Measurements from ENCODE around the gene RYR2. TPM values are rescaled to one million over a fixed set of nuclear protein-coding genes. Genes with fewer than 3 reads are reported as not detected.
A peak's percentile ranks its signal among the peaks of the same experiment; 100 is the strongest.

RYR2 gene
- total and polyA plus RNA-seq, 9 of the 15 experiments (the other 6 are each of a cell fraction or from before 2014, with no cell fraction given) = 0.03 to 0.42 (median 0.14) TPM

DNA sequence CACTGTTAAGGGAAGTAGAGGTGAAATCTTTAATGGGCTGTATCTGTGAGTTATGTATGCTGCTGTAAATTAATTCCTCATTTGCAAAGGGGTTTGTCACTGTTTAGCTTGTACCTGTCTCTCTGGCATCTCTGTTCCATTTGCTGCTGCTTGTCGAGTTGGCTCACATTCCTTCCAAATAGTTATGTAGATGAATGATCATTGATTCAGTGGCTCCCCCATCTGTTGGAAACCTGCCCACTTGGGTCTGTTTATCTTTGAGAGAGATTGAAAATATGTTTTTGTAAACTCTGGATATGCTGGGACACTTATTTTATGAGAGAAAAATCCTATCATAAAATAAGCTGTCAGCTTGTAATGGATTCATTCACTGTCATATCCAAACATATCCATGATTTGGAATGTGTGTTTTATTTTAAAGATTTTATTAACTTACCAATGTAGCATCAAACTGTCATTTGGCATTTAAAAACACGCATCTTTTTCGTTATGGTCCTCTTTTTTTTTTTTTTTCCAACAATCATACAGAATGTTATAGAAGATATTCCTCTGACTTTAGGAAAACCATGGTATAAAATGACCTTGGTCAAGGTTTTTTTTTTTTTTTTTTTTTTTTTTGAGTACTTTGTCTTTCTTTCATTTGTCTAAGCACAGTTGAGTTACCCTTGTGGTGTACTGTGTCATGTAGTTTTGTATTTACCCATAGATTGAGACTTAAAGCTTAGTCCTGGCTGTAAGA is 3.5 kb downstream of the RYR2 start:
- DNase-seq (ENCODE audit: extremely low read depth in 1 of 4, low spot score in 3 of 4) (peak in 1 of 4 experiments; percentile 27), FAIRE-seq (no peak), ATAC-seq (no peak)
- no peaks in the 10 kb centered on the region for H4K20me1 ChIP-seq (replicated peaks; ENCODE audit: control insufficient read depth, insufficient read depth, low read length)
- 2% methylated on average over 3 of the region's 3 CpGs for WGBS (ENCODE audit: insufficient coverage, low coverage, missing lambda C conversion rate)
- no peaks in the 10 kb centered on the region for H3K36me3 ChIP-seq (ENCODE audit: control insufficient read depth, insufficient read depth, low read length)
- H3K4me2 ChIP-seq (ENCODE audit: insufficient read depth, low read length) = no peak overlapping the region
- H3K9me3 ChIP-seq (replicated peaks; ENCODE audit: control insufficient read depth, insufficient read depth, low read depth, low read length) = no peaks in the 10 kb centered on the region
- no peak overlapping the region for H3K4me3 ChIP-seq
- in situ Hi-C loops (cut with MboI) (no loop called here), intact Hi-C loops (cut with micrococcal nuclease) (loop anchor here (10.0 kb wide), 1 partner anchor 291 kb away; no protein-coding TSS in a partner anchor)
- no peak overlapping the region for H3K9ac ChIP-seq (ENCODE audit: insufficient read depth in 1 of 2, low read depth in 2 of 2, low read length in 2 of 2)
- H3K27ac ChIP-seq (ENCODE audit: extremely low read depth, low read depth, low read length) = no peak overlapping the region
- no peaks in the 10 kb centered on the region for H3K9me1 ChIP-seq (ENCODE audit: control insufficient read depth, insufficient read depth, low read length)
- H3K4me1 ChIP-seq (replicated peaks in 1 of 2; ENCODE audit: control insufficient read depth in 2 of 2, insufficient read depth in 2 of 2, low read length in 2 of 2) = no peaks in the 10 kb centered on the region
- no peak overlapping the region for H2AFZ ChIP-seq (ENCODE audit: low read depth, low read length)
- POLR2A ChIA-PET = interaction anchor here (0.7 kb wide), 1 partner anchor 426 kb away, joined by 3 read pairs; no protein-coding TSS in a partner anchor
- H3K79me2 ChIP-seq (ENCODE audit: control insufficient read depth, insufficient read depth, low read length) = no peaks in the 10 kb centered on the region
- CTCF ChIA-PET (ENCODE audit: low intra/inter-chr PET ratio) = no interaction called here
- H3K27me3 ChIP-seq (ENCODE audit: control insufficient read depth in 2 of 2, insufficient read depth in 2 of 2, low read length in 2 of 2) = peaks cover 7 to 17% of the 10 kb centered on the region in 2 experiments
- BruUV-seq (replicated peaks) = no TSS peak
- TF ChIP-seq CTCF (IDR thresholded peaks at IDR 0.05 in 2 of 3, conservative IDR thresholded peaks at IDR 0.05 in 1 of 3; ENCODE audit: insufficient read depth in 2 of 3, low read depth in 1 of 3, low read length in 3 of 3) = peak in 2 of 3 experiments; percentile 3 to 35; a peak in 2 of 6 replicates
- no peak for TF ChIP-seq MEF2A (IDR thresholded peaks at IDR 0.05; ENCODE audit: control insufficient read depth, low read depth, low read length)
- TF ChIP-seq ZBTB8A (IDR thresholded peaks at IDR 0.05; ENCODE audit: partially characterized antibody) = no peak
- TF ChIP-seq CBFA2T2 (conservative IDR thresholded peaks at IDR 0.05) = no peak
- no peak for TF ChIP-seq ZNF584 (CRISPR knock-in tag; IDR thresholded peaks at IDR 0.05; ENCODE audit: low read depth)
- TF ChIP-seq ZBTB40 (IDR thresholded peaks at IDR 0.05) = no peak
- no peak for TF ChIP-seq ZBTB40 (CRISPR knock-in tag; IDR thresholded peaks at IDR 0.05)
